Limb (tissue), 2 donors: Measurements from ENCODE around the gene SDC1.
"Not testable (repeated sequence)": the region's sequence is repeated elsewhere in the genome, so short reads cannot be mapped to it uniquely, and the experiment has no call there.

Experiments used
- DNase-seq, 2 donors: peaks; one replicate each; pipeline ENCODE4 v3.0.0-alpha.2; 2016; ENCODE audit errors: extremely low spot score in 2 of 2

Gene SDC1

GRCh38 chr2:20224716-20225293 lies at the start of gene SDC1:
Gene SDC1, minus strand, starts transcription at chr2:20225130. Its CDS starts 263 bp downstream, at chr2:20224867.
- peak in 1 of 2 donors; percentile 79 for DNase-seq

- DNase-seq, result no peak
These were observed 48.1 kb upstream of the SDC1 start for GRCh38 chr2:20273042-20273441.

- not testable (repeated sequence) for DNase-seq
These were observed 43.4 kb upstream of the SDC1 start for GRCh38 chr2:20268317-20268716.

- DNase-seq, result no peak
These were observed 42.6 kb upstream of the SDC1 start for GRCh38 chr2:20267529-20267928.

GRCh38 chr2:20264629-20265028 lies 39.7 kb upstream of the SDC1 start:
- DNase-seq, result no peak

- DNase-seq, result no peak
These were observed 32.5 kb upstream of the SDC1 start for GRCh38 chr2:20257411-20257810.

- no peak for DNase-seq
These were observed 29.8 kb upstream of the SDC1 start for GRCh38 chr2:20254731-20255130.

GRCh38 chr2:20250436-20250835 lies 25.5 kb upstream of the SDC1 start:
- no peak for DNase-seq

- no peak for DNase-seq
These were observed 24.2 kb upstream of the SDC1 start for GRCh38 chr2:20249170-20249569.

GRCh38 chr2:20247084-20247483 lies 22.2 kb upstream of the SDC1 start:
- no peak for DNase-seq

GRCh38 chr2:20243637-20244036 lies 18.7 kb upstream of the SDC1 start:
- DNase-seq, result not testable (repeated sequence)

- no peak for DNase-seq
These were observed 17.9 kb upstream of the SDC1 start for GRCh38 chr2:20242727-20243377.

- no peak for DNase-seq
These were observed 17.2 kb upstream of the SDC1 start for GRCh38 chr2:20241973-20242726.

- not testable (repeated sequence) for DNase-seq
These were observed 15.4 kb upstream of the SDC1 start for GRCh38 chr2:20240291-20240690.

- DNase-seq, result no peak
These were observed 11.6 kb upstream of the SDC1 start for GRCh38 chr2:20236496-20236895.

- no peak for DNase-seq
These were observed 10.8 kb upstream of the SDC1 start for GRCh38 chr2:20235655-20236305.

GRCh38 chr2:20234597-20234996 lies 9.7 kb upstream of the SDC1 start:
- DNase-seq, result not testable (repeated sequence)

- DNase-seq, result no peak
These were observed 7.9 kb upstream of the SDC1 start for GRCh38 chr2:20232837-20233207.

- DNase-seq, result no peak
These were observed 6.7 kb upstream of the SDC1 start for GRCh38 chr2:20231598-20232026.

- no peak for DNase-seq
These were observed 6.2 kb upstream of the SDC1 start for GRCh38 chr2:20231159-20231558.

GRCh38 chr2:20230114-20230425 lies 5.1 kb upstream of the SDC1 start:
- DNase-seq, result no peak
